MCF 10A (cell line): ENCODE data around the gene CHCHD5. TPM values are rescaled to one million over a fixed set of nuclear protein-coding genes. Genes with fewer than 3 reads are reported as not detected.

ENCODE experiments used
- BruUV-seq: library from RNA; stranded (reverse); fragments of 400-500 nt; replicated peaks from 2 replicates; lab custom pipeline; 2021; lab: Mats Ljungman, UMichigan
- CTCF ChIA-PET: fragments of 300-600 bp; sonication (Branson Sonifier 250); formaldehyde crosslinking; extraction: SDS; loops from one replicate; lab custom pipeline; 2021; ENCODE audit warnings: antibody characterized with exemption, inconsistent platforms; lab: Yijun Ruan, JAX
- POLR2A ChIA-PET: fragments of 300-600, 350-650 bp; sonication (Branson Sonifier 250); formaldehyde crosslinking; extraction: SDS; loops from one replicate; lab custom pipeline; 2020; ENCODE audit warnings: antibody characterized with exemption, inconsistent platforms; lab: Yijun Ruan, JAX
- DNase-seq: peaks from one replicate; pipeline ENCODE4 v3.0.0-alpha.2; 2018; ENCODE audit not compliant: unreplicated experiment
- H3K27ac Mint-ChIP-seq: one replicate; pipeline ENCODE4 v1.8.0; 2022; ENCODE audit warnings: mild to moderate bottlenecking, low read depth, mixed read lengths; ENCODE audit not compliant: unreplicated experiment
- H3K27me3 Mint-ChIP-seq: one replicate; pipeline ENCODE4 v1.8.0; 2022; ENCODE audit warnings: mixed read lengths; ENCODE audit not compliant: insufficient read depth, unreplicated experiment
- H3K36me3 Mint-ChIP-seq: one replicate; pipeline ENCODE4 v1.8.0; 2022; ENCODE audit warnings: mild to moderate bottlenecking, moderate library complexity, mixed read lengths; ENCODE audit not compliant: insufficient read depth, unreplicated experiment
- H3K4me1 Mint-ChIP-seq: one replicate; pipeline ENCODE4 v1.8.0; 2022; ENCODE audit warnings: mixed read lengths; ENCODE audit not compliant: insufficient read depth, unreplicated experiment
- H3K4me3 Mint-ChIP-seq: one replicate; pipeline ENCODE4 v1.8.0; 2022; ENCODE audit warnings: mild to moderate bottlenecking, moderate library complexity, mixed read lengths; ENCODE audit not compliant: unreplicated experiment
- H3K9me3 Mint-ChIP-seq: one replicate; pipeline ENCODE4 v1.8.0; 2022; ENCODE audit warnings: mixed read lengths; ENCODE audit not compliant: unreplicated experiment
- intact Hi-C: fragments of 100-400 bp; cut with micrococcal nuclease; formaldehyde crosslinking; loops from 2 replicates; pipeline ENCODE4 v1.14.1; 2022
- total RNA-seq: library from RNA; stranded (reverse); gene quantifications from 2 replicates; pipeline ENCODE4 v1.2.3, GENCODE V29; 2022
- TF ChIP-seq, protein P1 (sequence below): fragments of 200-600 bp; IDR thresholded peaks from one replicate; pipeline ENCODE4 v1.8.0; 2022; ENCODE audit warnings: antibody characterized with exemption, mild to moderate bottlenecking; ENCODE audit not compliant: unreplicated experiment

The CHCHD5 gene
- total RNA-seq, 1 experiment from 2014 or later = 56.1 TPM

DNA sequence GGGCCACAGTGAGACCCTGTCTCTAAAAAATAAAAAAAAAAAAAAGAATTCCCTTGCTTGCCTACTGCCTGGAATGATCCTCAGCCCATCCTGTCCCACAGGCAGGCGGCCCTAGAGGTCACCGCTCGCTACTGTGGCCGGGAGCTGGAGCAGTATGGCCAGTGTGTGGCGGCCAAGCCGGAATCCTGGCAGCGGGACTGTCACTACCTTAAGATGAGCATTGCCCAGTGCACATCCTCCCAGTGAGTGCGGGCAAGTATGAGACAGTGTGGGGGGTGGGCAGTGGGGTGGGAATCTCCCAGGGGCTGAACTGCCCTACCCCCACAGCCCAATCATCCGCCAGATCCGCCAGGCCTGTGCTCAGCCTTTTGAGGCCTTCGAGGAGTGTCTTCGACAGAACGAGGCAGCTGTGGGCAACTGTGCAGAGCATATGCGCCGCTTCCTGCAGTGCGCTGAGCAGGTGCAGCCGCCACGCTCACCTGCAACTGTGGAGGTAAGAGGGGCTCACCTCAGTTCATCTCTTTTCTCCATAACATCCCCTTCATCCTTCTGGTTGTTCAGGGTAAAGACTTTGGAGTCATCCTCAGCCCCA lies 1.6 kb downstream of the CHCHD5 start:
- peak overlapping the region; percentile 100 for H3K27ac Mint-ChIP-seq
- no peaks in the 10 kb centered on the region for H3K27me3 Mint-ChIP-seq
- peak overlapping the region; percentile 92 for H3K4me3 Mint-ChIP-seq
- H3K9me3 Mint-ChIP-seq = no peaks in the 10 kb centered on the region
- TF ChIP-seq, protein P1, sequence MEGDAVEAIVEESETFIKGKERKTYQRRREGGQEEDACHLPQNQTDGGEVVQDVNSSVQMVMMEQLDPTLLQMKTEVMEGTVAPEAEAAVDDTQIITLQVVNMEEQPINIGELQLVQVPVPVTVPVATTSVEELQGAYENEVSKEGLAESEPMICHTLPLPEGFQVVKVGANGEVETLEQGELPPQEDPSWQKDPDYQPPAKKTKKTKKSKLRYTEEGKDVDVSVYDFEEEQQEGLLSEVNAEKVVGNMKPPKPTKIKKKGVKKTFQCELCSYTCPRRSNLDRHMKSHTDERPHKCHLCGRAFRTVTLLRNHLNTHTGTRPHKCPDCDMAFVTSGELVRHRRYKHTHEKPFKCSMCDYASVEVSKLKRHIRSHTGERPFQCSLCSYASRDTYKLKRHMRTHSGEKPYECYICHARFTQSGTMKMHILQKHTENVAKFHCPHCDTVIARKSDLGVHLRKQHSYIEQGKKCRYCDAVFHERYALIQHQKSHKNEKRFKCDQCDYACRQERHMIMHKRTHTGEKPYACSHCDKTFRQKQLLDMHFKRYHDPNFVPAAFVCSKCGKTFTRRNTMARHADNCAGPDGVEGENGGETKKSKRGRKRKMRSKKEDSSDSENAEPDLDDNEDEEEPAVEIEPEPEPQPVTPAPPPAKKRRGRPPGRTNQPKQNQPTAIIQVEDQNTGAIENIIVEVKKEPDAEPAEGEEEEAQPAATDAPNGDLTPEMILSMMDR = no peak
- DNase-seq = no peak
- H3K36me3 Mint-ChIP-seq = peaks cover 49% of the 10 kb centered on the region
- H3K4me1 Mint-ChIP-seq = peaks cover 24% of the 10 kb centered on the region
- POLR2A ChIA-PET = interaction anchor here (1.4 to 3.5 kb wide), 2 partner anchors 14 to 60 kb away, joined by 7 to 31 read pairs; partner anchors contain the start of gene SLC20A1
- intact Hi-C loops = no loop called here
- no TSS peak for BruUV-seq
- CTCF ChIA-PET = interaction anchor here (0.6 to 1.8 kb wide), 2 partner anchors 140 to 299 kb away, joined by 3 to 9 read pairs; no protein-coding TSS in a partner anchor

DNA sequence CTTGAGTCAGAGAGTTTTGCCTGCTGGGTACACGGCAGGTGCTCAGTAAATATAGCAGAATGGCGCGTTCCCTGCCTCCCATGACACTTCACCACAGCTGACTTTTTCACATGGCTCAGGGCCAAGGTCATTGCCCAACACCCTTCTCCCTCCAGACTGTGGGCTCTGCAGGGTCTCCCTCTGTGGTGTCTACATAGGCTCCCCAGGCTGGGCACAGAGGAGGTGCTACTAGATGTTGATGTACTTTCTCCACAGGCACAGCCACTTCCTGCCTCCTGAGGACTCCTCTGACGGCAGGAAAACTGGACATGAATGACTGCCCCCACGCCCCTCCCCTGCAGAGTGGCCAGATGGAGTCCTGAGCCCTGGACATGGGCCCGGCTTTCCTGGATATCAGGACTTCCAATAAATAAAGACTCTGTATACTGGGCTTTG lies 4.2 kb downstream of the CHCHD5 start:
- intact Hi-C loops = no loop called here
- POLR2A ChIA-PET = interaction anchor here (0.6 kb wide), 1 partner anchor 8 kb away, joined by 4 read pairs; no protein-coding TSS in a partner anchor
- H3K27me3 Mint-ChIP-seq = no peaks in the 10 kb centered on the region
- no peak overlapping the region for H3K4me3 Mint-ChIP-seq
- no TSS peak for BruUV-seq
- TF ChIP-seq, protein P1 = no peak
- CTCF ChIA-PET = interaction anchor here (0.6 to 1.1 kb wide), 3 partner anchors 11 to 467 kb away, joined by 3 to 4 read pairs (median 4); no protein-coding TSS in a partner anchor
- DNase-seq = no peak
- peaks cover 19% of the 10 kb centered on the region for H3K4me1 Mint-ChIP-seq
- H3K9me3 Mint-ChIP-seq = no peaks in the 10 kb centered on the region
- no peak overlapping the region for H3K27ac Mint-ChIP-seq
- peaks cover 50% of the 10 kb centered on the region for H3K36me3 Mint-ChIP-seq

DNA sequence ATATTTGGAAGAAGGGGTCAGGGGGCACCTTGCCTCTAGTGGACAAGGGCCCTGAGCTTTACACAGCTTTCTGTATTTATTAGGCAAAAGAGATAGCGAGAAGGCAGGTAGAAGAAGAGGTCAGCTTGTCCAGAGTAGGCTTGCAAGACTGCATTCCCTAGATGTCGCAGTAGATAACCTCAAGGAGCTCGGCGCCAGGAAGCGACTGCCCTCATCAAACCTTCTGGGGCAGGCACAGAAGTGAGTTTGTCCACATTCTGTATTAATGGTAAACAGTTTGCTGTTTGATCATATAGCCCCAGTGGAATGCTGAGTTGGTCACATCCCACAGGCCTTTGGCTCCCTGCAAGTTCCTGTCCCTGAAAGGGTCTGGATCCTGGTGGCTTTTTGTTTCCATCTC lies 7.0 kb downstream of the CHCHD5 start:
- Mint-ChIP-seq H3K27ac (no peak overlapping the region), H3K36me3 (peaks cover 37% of the 10 kb centered on the region), H3K4me1 (peaks cover 5% of the 10 kb centered on the region), H3K9me3 (no peaks in the 10 kb centered on the region), H3K27me3 (no peaks in the 10 kb centered on the region), H3K4me3 (no peak overlapping the region)
- intact Hi-C loops = no loop called here
- BruUV-seq = no TSS peak
- CTCF ChIA-PET = interaction anchor here (1.2 kb wide), 2 partner anchors 9 to 133 kb away, joined by 4 to 9 read pairs; no protein-coding TSS in a partner anchor
- TF ChIP-seq, protein P1 = no peak
- POLR2A ChIA-PET = interaction anchor here (1.1 kb wide), 1 partner anchor 118 kb away, joined by 3 read pairs; no protein-coding TSS in a partner anchor
- no peak for DNase-seq

DNA sequence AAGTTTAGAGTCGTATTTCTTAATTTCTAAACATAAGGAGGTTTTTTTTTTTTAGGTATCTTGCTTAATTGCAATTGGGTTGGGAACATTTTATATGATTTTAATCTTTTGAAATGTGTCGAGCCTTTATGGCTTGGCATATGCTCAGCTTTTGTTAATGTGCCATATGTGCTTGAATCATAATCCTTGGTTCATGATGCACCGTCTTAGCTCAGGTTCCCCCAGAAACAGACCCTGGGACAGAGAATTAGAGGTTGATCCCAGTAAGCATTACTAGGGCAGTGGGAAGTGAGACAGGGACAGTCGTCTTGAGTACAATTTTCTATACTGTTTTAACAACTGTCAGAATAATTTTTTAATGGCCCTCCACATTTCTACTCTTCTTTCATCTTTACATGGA lies 9.3 kb downstream of the CHCHD5 start:
- H3K27me3 Mint-ChIP-seq = no peaks in the 10 kb centered on the region
- H3K27ac Mint-ChIP-seq = peak overlapping the region; percentile 55
- H3K4me1 Mint-ChIP-seq = no peaks in the 10 kb centered on the region
- peaks cover 25% of the 10 kb centered on the region for H3K36me3 Mint-ChIP-seq
- DNase-seq = no peak
- intact Hi-C loops = no loop called here
- TF ChIP-seq, protein P1 = no peak
- ChIA-PET CTCF (interaction anchor here (0.6 to 3.2 kb wide), 3 partner anchors 99 to 211 kb away, joined by 3 to 12 read pairs (median 3); no protein-coding TSS in a partner anchor), POLR2A (interaction anchor here (0.6 to 1.2 kb wide), 3 partner anchors 9 to 47 kb away, joined by 3 to 6 read pairs (median 3); partner anchors contain the start of gene CHCHD5)
- H3K4me3 Mint-ChIP-seq = no peak overlapping the region
- no peaks in the 10 kb centered on the region for H3K9me3 Mint-ChIP-seq
- no TSS peak for BruUV-seq
